ENCODE measurements around the gene STXBP3. TPM values are rescaled to one million over a fixed set of nuclear protein-coding genes. Genes with fewer than 3 reads are reported as not detected.

The STXBP3 gene
- total and polyA plus RNA-seq, 9 of the 15 experiments (the other 6 are each of a cell fraction or from before 2014, with no cell fraction given): 32.5 to 52.5 (median 39.2) TPM

GRCh38 chr1:108746382-108747170, at the start of gene STXBP3 (continued):
- 0 out of 2 replicates have a peak, but pooled peaks have one; percentile 57 for TF ChIP-seq ZNF609 (CRISPR knock-in tag; IDR thresholded peaks at IDR 0.05; ENCODE audit: borderline replicate concordance)
- 0 out of 2 replicates have a peak, but pooled peaks have one; percentile 32 for TF ChIP-seq PHF21A (IDR thresholded peaks at IDR 0.05; ENCODE audit: borderline replicate concordance, low read depth)
- peak; percentile 72 for TF ChIP-seq MYC (IDR thresholded peaks at IDR 0.05; ENCODE audit: low read depth, low read length)
- TF ChIP-seq MYC (CRISPR knock-in tag; IDR thresholded peaks at IDR 0.05; ENCODE audit: borderline replicate concordance, low read depth): no peak
- TF ChIP-seq RBM15 (IDR thresholded peaks at IDR 0.05; ENCODE audit: insufficient read depth, low read length): no peak
- TF ChIP-seq ATF4 (CRISPR knock-in tag; IDR thresholded peaks at IDR 0.05): no peak
- TF ChIP-seq ZNF639 (CRISPR knock-in tag; conservative IDR thresholded peaks at IDR 0.05 in 1 of 2, IDR thresholded peaks at IDR 0.05 in 1 of 2): peak in 1 of 2 experiments; percentile 82; a peak in 2 of 4 replicates
- peak; percentile 75 for TF ChIP-seq MTA1 (IDR thresholded peaks at IDR 0.05; ENCODE audit: borderline replicate concordance)
- no peak for TF ChIP-seq GATA2 (CRISPR knock-in tag; IDR thresholded peaks at IDR 0.05)
- TF ChIP-seq ZNF277 (CRISPR knock-in tag; IDR thresholded peaks at IDR 0.05; ENCODE audit: borderline replicate concordance): no peak
- 0 out of 2 replicates have a peak, but pooled peaks have one; percentile 29 for TF ChIP-seq CUX1 (CRISPR knock-in tag; IDR thresholded peaks at IDR 0.05)
